BJ (cell line): ENCODE data around the gene FBXO21. TPM values are rescaled to one million over a fixed set of nuclear protein-coding genes. Genes with fewer than 3 reads are reported as not detected.

Source experiments
- CTCF ChIA-PET: fragments of 350-600 bp; formaldehyde crosslinking; extraction: SDS; loops from one replicate; lab custom pipeline; 2021; ENCODE audit warnings: antibody characterized with exemption, inconsistent platforms; lab: Yijun Ruan, JAX
- POLR2A ChIA-PET: fragments of 300-600 bp; sonication (Branson Sonifier 250); formaldehyde crosslinking; extraction: SDS; loops from one replicate; lab custom pipeline; 2021; ENCODE audit warnings: antibody characterized with exemption; lab: Charles Lee
- DNase-seq: peaks from one replicate; pipeline ENCODE4 v3.0.0-alpha.2; 2011; ENCODE audit warnings: low read depth
- H3K27me3 ChIP-seq: 2 replicates; pipeline ENCODE4 v1.6.0; 2011; ENCODE audit warnings: low read length; ENCODE audit not compliant: control insufficient read depth, insufficient read depth
- H3K36me3 ChIP-seq: 2 replicates; pipeline ENCODE4 v1.5.1; 2011; ENCODE audit warnings: low read length; ENCODE audit not compliant: control insufficient read depth, insufficient read depth
- H3K4me3 ChIP-seq: 2 replicates; pipeline ENCODE4 v1.5.1; 2011; ENCODE audit warnings: low read depth, mild to moderate bottlenecking, control low read depth, low read length
- polyA plus RNA-seq: library from polyadenylated mRNA; depleted of rRNA; stranded (reverse); fragments of >200 nt; gene quantifications from 2 replicates; pipeline ENCODE4 v1.2.3, GENCODE V29; 2011
- TF ChIP-seq, protein P1 (sequence below): IDR thresholded peaks from 2 replicates; pipeline ENCODE4 v1.5.1; 2011; ENCODE audit warnings: low read depth, mild to moderate bottlenecking, control low read depth, inconsistent platforms, low read length, moderate library complexity; ENCODE audit not compliant: insufficient read depth

The FBXO21 gene
- polyA plus RNA-seq, 1 experiment: 28.9 TPM

GRCh38 chr12:117151403-117152031 is 38.8 kb downstream of the FBXO21 start:
- H3K27me3 ChIP-seq: no peaks in the 10 kb centered on the region
- no peak for DNase-seq
- ChIA-PET CTCF (interaction anchor here (1.0 to 1.8 kb wide), 4 partner anchors 9 to 123 kb away, joined by 3 to 8 read pairs (median 4); no protein-coding TSS in a partner anchor), POLR2A (no interaction called here)
- TF ChIP-seq, protein P1, sequence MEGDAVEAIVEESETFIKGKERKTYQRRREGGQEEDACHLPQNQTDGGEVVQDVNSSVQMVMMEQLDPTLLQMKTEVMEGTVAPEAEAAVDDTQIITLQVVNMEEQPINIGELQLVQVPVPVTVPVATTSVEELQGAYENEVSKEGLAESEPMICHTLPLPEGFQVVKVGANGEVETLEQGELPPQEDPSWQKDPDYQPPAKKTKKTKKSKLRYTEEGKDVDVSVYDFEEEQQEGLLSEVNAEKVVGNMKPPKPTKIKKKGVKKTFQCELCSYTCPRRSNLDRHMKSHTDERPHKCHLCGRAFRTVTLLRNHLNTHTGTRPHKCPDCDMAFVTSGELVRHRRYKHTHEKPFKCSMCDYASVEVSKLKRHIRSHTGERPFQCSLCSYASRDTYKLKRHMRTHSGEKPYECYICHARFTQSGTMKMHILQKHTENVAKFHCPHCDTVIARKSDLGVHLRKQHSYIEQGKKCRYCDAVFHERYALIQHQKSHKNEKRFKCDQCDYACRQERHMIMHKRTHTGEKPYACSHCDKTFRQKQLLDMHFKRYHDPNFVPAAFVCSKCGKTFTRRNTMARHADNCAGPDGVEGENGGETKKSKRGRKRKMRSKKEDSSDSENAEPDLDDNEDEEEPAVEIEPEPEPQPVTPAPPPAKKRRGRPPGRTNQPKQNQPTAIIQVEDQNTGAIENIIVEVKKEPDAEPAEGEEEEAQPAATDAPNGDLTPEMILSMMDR: no peak
- H3K4me3 ChIP-seq: no peak overlapping the region
- peaks cover 14% of the 10 kb centered on the region for H3K36me3 ChIP-seq

- TF ChIP-seq, protein P1: no peak
- CTCF ChIA-PET: interaction anchor here (0.6 kb wide), 1 partner anchor 536 kb away, joined by 3 read pairs; no protein-coding TSS in a partner anchor
- peaks cover 9% of the 10 kb centered on the region for H3K36me3 ChIP-seq
- no peak overlapping the region for H3K4me3 ChIP-seq
- POLR2A ChIA-PET: no interaction called here
- no peak for DNase-seq
- no peaks in the 10 kb centered on the region for H3K27me3 ChIP-seq
Observed at GRCh38 chr12:117149431-117149830, 40.8 kb downstream of the FBXO21 start.

DNA sequence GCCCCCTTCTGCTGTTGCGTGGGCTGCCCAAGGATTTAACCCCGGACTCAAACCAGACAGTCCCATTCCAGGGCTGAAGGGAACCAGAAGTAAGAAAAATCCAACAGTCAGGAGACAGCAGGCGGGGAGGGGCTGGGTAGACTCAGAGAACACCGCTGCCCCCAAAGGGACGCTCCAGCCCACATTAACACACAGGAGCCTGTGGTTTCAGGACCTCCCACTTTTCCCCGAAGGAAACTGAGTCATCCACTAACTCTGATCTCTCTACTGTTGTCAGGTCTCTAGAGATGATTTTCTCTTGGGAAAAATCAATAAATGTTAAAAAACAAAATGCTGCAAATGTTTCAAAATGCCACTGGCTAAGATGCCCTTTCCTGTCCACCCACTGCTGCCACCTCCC is 41.6 kb downstream of the FBXO21 start:
- DNase-seq: no peak
- ChIA-PET POLR2A (no interaction called here), CTCF (no interaction called here)
- Histone ChIP-seq H3K27me3 (no peaks in the 10 kb centered on the region), H3K4me3 (no peak overlapping the region), H3K36me3 (peaks cover 11% of the 10 kb centered on the region)
- TF ChIP-seq, protein P1: no peak

DNA sequence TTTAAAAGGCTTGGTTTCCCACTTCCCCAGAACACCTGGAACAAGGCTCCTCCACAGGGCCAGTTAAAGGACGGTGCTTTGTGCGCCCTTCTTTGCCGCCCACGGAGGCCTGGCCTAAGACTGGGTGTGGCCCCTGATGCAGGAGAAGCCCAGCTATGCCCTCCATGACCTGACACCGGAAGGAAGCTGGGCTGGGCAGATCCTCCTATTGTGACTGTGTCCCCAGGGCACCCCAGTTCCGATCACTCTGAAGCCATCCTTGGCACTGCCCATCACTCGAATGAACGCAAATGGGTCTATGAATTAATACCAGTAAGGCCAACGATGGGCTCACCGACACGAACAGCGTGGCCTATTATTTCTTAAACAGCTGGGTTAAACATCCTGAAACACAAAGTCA is 42.6 kb downstream of the FBXO21 start:
- ChIA-PET CTCF (interaction anchor here (0.8 kb wide), 1 partner anchor 121 kb away, joined by 3 read pairs; no protein-coding TSS in a partner anchor), POLR2A (no interaction called here)
- no peak overlapping the region for H3K4me3 ChIP-seq
- DNase-seq: no peak
- TF ChIP-seq, protein P1: no peak
- H3K36me3 ChIP-seq: peaks cover 10% of the 10 kb centered on the region
- no peaks in the 10 kb centered on the region for H3K27me3 ChIP-seq

GRCh38 chr12:117145597-117146154 is 44.6 kb downstream of the FBXO21 start:
- H3K27me3 ChIP-seq: no peaks in the 10 kb centered on the region
- DNase-seq: no peak
- ChIA-PET CTCF (no interaction called here), POLR2A (no interaction called here)
- peaks cover 10% of the 10 kb centered on the region for H3K36me3 ChIP-seq
- TF ChIP-seq, protein P1: no peak
- no peak overlapping the region for H3K4me3 ChIP-seq
